GM10266 (cell line): ENCODE measurements around the gene CDKAL1.

Experiments used
- DNase-seq: peaks from one replicate; pipeline ENCODE4 v3.0.0; 2012; ENCODE audit errors: extremely low spot score
- TF ChIP-seq, protein P1 (sequence below): IDR thresholded peaks from 2 replicates; pipeline ENCODE4 v1.5.1; 2012; ENCODE audit warnings: mild to moderate bottlenecking, low read depth; ENCODE audit not compliant: control insufficient read depth, insufficient read depth; ENCODE audit errors: missing control alignments

The CDKAL1 gene

DNA sequence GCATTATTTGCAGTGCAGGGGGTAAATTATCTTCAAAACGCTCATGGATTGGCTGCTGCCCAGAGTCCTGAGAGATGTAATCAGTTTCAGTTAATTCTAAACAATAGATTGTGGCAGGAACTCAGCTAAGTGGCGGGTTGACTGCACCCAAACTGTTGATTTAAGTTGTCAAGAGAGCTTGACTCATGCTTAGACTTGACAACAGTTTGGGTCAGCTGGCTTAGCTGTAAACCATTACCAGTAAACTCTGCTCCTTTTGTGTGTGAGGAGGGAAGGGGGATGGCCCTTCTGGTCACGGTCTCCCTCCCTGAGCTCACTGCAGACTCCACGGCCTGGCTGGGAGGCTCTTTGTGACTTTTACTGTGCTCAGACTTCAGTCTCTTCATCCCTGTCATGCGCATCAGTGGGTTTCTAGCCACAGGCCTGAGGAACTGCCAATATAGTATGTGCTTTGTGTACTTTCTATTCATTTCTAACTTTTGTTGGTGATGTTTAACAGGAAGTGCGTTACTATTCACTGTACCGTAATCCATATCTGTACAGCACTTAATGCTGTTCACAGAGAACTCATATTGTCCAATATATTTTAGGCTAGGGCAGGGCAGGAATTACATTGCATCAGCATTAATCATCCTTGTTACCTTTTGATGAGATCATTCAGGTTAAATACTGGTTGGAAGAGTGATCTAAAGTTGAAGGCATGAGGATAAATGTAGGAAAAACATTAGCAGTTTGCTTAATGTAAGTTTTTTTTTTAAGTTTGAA lies 488.3 kb downstream of the CDKAL1 start:
- DNase-seq, result peak; percentile 30
- TF ChIP-seq, protein P1, sequence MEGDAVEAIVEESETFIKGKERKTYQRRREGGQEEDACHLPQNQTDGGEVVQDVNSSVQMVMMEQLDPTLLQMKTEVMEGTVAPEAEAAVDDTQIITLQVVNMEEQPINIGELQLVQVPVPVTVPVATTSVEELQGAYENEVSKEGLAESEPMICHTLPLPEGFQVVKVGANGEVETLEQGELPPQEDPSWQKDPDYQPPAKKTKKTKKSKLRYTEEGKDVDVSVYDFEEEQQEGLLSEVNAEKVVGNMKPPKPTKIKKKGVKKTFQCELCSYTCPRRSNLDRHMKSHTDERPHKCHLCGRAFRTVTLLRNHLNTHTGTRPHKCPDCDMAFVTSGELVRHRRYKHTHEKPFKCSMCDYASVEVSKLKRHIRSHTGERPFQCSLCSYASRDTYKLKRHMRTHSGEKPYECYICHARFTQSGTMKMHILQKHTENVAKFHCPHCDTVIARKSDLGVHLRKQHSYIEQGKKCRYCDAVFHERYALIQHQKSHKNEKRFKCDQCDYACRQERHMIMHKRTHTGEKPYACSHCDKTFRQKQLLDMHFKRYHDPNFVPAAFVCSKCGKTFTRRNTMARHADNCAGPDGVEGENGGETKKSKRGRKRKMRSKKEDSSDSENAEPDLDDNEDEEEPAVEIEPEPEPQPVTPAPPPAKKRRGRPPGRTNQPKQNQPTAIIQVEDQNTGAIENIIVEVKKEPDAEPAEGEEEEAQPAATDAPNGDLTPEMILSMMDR, result no peak

DNA sequence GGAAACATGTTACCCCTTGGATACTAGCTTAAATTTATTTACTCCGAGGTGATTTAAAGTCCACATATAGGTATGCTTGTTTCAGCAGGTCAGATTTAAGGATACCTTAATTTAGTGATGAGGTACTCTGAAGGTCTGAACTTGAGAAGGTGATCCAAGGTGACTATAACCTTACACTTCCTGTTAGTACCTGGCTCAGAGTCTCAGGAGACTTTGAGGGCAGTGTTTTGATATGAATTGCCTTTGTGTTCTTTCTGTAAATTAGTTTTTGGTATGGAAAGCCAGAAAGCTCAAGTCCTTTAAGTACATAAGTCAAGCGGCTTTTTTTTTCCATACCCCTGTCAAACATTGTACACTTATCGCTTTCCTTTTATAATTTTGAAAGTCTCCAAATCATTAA lies 489.0 kb downstream of the CDKAL1 start:
- no peak for DNase-seq
- TF ChIP-seq, protein P1, result no peak

DNA sequence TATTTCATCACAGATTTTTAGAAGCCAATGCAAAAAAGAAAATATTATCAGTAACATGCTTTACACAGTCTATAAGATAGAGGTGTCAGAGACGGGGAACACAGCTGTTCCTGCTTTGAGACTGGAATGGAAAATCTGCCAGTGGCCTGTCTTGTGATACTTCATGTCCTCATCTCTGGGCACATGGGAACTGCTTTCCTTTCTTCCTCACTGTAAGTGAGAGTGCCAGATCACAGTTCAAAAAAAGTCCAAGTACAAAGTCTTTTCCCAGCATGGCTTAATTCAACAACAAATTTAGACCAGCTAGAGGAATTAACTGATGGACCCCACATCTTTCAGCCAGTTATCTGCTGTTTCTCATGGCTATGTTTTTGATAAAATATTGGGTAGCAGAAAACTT lies 490.4 kb downstream of the CDKAL1 start:
- DNase-seq, result no peak
- TF ChIP-seq, protein P1, result no peak

DNA sequence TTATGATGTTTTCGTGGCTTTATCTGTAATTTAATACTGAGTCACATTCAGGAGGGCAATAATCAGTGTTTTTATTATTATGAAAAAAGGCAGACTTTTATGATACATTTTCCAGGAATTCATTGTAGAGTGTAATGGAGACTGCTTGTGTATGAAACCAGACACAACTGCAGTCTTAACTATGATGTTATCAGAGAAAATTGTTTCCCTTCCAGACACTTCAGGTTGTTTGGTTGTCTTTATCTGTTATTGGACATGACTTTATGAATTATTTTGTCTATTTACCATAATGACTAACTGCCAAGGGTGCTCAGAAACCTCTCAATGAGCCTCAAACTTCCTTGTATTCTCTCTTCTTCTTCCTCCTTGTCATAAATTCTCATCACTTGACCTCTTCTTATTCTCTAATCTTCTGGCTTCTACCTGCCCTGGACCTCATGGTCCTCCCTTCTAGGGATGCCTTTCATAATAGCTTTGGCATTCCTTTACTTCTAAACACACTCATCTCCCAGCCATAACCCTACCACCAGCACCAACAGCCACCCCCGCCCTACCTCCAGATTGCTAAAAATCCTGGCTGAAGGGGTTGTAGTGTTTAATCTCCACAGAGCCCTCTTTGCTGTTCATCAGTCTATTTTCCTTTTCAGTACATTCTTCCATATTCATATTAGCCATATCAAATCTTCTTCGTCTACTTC lies 492.5 kb downstream of the CDKAL1 start:
- TF ChIP-seq, protein P1, result no peak
- no peak for DNase-seq

DNA sequence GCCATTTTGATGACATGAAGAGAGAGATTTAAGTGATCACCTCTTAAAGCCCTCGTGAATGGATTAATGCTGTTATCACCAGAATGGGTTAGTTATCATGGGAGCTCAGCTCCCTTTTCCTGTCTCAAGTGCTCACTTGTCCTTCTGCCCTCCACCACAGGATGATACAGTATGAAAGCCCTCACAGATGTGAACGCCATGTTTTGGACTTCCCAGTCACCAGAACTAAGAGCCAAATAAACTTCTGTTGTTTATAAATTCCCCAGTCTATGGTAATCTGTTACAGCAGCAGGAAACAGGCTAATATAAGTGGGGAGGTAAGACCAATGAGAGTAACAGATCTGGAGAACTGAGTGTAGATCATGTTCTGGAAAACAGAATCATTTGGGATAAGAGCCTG lies 493.2 kb downstream of the CDKAL1 start:
- TF ChIP-seq, protein P1, result no peak
- DNase-seq, result no peak

DNA sequence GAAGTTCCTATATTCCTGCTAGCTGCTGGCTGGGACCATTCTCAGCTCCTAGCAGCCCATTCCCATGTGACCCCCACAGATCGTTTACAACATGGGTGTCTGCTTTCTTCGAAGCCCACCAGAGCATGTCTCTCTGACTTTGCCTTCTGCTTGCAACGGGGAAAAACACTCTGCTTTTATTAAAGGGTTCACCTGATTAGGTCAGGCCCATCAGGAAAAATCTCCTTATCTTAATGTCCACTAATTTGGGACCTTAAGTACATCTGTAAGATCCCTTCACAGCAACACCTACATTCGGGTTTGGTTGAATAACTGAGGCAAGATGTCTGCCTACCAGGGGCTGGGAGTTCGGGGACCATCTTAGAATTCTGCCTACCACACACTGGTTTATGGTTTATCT lies 496.9 kb downstream of the CDKAL1 start:
- DNase-seq, result no peak
- TF ChIP-seq, protein P1, result no peak

DNA sequence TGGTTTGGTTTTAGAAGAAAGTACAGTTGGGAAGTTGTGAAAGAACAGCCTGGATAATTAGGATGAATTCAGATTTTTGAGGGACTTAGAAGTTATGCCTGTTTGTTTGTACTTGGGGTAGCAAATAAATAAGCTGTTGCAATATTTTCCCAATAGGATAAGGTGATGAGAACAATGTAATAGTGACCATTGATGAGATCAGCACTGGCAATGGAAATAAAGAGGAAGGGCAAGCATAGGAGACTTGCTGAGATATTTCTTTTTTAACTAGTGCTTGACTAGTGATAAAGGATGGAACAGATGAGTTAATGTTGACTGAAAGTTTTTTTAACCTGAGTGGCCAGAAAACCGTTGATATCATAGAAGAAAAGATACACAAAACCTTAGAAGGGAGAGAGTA lies 498.8 kb downstream of the CDKAL1 start:
- no peak for DNase-seq
- TF ChIP-seq, protein P1, result no peak
